Stimulated activated naive CD8-positive, alpha-beta T cell treated with anti-CD3 and anti-CD28 coated beads, Interleukin-15, Interleukin-2, amounts not matched to agents 100 ng/mL and 50 ng/mL, for 24 hours (primary cell): ENCODE results near the gene RREB1.
A peak's percentile ranks its signal among the peaks of the same experiment; 100 is the strongest.

Experiments
- H3K27ac Mint-ChIP-seq: one replicate; pipeline ENCODE4 v1.8.0; 2021; ENCODE audit warnings: mild to moderate bottlenecking, mixed read lengths
- H3K27me3 Mint-ChIP-seq: one replicate; pipeline ENCODE4 v1.8.0; 2021; ENCODE audit warnings: mixed read lengths
- H3K36me3 Mint-ChIP-seq: one replicate; pipeline ENCODE4 v1.8.0; 2021; ENCODE audit warnings: low read depth, mixed read lengths
- H3K4me1 Mint-ChIP-seq: one replicate; pipeline ENCODE4 v1.8.0; 2021; ENCODE audit warnings: low read depth, mixed read lengths
- H3K4me3 Mint-ChIP-seq: one replicate; pipeline ENCODE4 v1.8.0; 2021; ENCODE audit warnings: mild to moderate bottlenecking, mixed read lengths
- H3K9me3 Mint-ChIP-seq: one replicate; pipeline ENCODE4 v1.8.0; 2021; ENCODE audit warnings: mixed read lengths

The RREB1 gene

GRCh38 chr6:7126754-7127153, 19.0 kb downstream of the RREB1 start:
- H3K9me3 Mint-ChIP-seq, result no peaks in the 10 kb centered on the region
- H3K36me3 Mint-ChIP-seq, result peaks cover 44% of the 10 kb centered on the region
- H3K27me3 Mint-ChIP-seq, result no peaks in the 10 kb centered on the region
- peaks cover 74% of the 10 kb centered on the region for H3K4me1 Mint-ChIP-seq
- H3K4me3 Mint-ChIP-seq, result no peak overlapping the region
- H3K27ac Mint-ChIP-seq, result no peak overlapping the region

- Mint-ChIP-seq H3K27ac (no peak overlapping the region), H3K36me3 (peaks cover 43% of the 10 kb centered on the region), H3K4me1 (peaks cover 81% of the 10 kb centered on the region), H3K4me3 (no peak overlapping the region), H3K27me3 (no peaks in the 10 kb centered on the region), H3K9me3 (no peaks in the 10 kb centered on the region)
Observed at GRCh38 chr6:7127680-7128079, 19.9 kb downstream of the RREB1 start.

- peak overlapping the region; percentile 37 for H3K4me3 Mint-ChIP-seq
Observed at GRCh38 chr6:7129360-7129759, 21.6 kb downstream of the RREB1 start.

GRCh38 chr6:7129784-7130569, 22.2 kb downstream of the RREB1 start:
- Mint-ChIP-seq H3K27me3 (no peaks in the 10 kb centered on the region), H3K9me3 (no peaks in the 10 kb centered on the region), H3K4me3 (peak overlapping the region; percentile 37), H3K27ac (peak overlapping the region; percentile 53), H3K36me3 (peaks cover 34% of the 10 kb centered on the region), H3K4me1 (peaks cover 89% of the 10 kb centered on the region)

More at GRCh38 chr6:7129360-7129759, 21.6 kb downstream of the RREB1 start:
- Mint-ChIP-seq H3K27me3 (no peaks in the 10 kb centered on the region), H3K36me3 (peaks cover 40% of the 10 kb centered on the region), H3K27ac (peak overlapping the region; percentile 62), H3K4me1 (peaks cover 90% of the 10 kb centered on the region), H3K9me3 (no peaks in the 10 kb centered on the region)

DNA sequence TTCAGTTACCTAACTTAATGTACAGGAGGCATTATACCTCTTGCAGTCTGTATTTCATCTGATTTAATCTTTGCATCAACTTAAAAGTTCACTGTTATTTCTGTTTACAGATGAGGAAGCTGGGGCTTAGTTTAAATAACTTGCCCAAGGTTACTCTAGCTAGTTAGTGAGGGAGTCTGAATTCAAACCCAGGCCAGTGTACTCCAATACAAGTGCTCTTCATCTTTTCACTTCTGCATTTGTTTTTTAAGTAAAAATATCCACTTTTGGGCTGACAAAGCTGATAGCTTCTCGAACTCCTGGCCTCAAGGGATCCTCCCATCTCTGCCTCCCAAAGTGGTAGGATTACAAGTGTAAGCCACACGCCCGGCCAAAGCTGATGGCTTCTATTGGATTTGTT, 23.6 kb downstream of the RREB1 start:
- Mint-ChIP-seq H3K9me3 (no peaks in the 10 kb centered on the region), H3K27me3 (no peaks in the 10 kb centered on the region), H3K4me1 (peaks cover 92% of the 10 kb centered on the region), H3K4me3 (no peak overlapping the region), H3K27ac (no peak overlapping the region), H3K36me3 (peaks cover 26% of the 10 kb centered on the region)

- Mint-ChIP-seq H3K9me3 (no peaks in the 10 kb centered on the region), H3K27me3 (no peaks in the 10 kb centered on the region), H3K4me1 (peaks cover 92% of the 10 kb centered on the region), H3K27ac (no peak overlapping the region), H3K36me3 (peaks cover 25% of the 10 kb centered on the region), H3K4me3 (no peak overlapping the region)
Observed at GRCh38 chr6:7132398-7133035, 24.8 kb downstream of the RREB1 start.

- Mint-ChIP-seq H3K4me3 (peak overlapping the region; percentile 30), H3K36me3 (peaks cover 22% of the 10 kb centered on the region), H3K4me1 (peaks cover 92% of the 10 kb centered on the region), H3K9me3 (no peaks in the 10 kb centered on the region), H3K27me3 (no peaks in the 10 kb centered on the region), H3K27ac (peak overlapping the region; percentile 81)
Observed at GRCh38 chr6:7134999-7135745, 27.4 kb downstream of the RREB1 start.

DNA sequence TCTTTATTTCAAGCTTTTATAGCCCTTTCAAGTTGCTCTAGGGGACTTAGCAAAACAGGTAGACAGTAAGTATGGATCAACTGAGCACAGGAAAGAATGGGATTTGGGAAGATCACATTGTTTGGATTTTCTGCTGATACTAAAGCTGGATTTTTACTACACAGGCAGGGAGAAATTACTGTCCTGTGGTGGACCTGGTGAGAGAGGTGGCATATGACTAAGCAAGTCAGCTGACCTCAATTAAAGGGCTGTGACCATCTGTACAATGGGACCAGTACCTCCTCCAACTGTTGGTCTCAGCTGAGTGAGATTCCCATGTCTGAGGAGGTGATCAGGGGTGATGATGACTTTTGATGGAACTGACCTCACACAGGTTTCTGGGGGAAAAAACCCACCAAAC, 28.0 kb downstream of the RREB1 start:
- no peaks in the 10 kb centered on the region for H3K9me3 Mint-ChIP-seq
- H3K27ac Mint-ChIP-seq, result peak overlapping the region; percentile 81
- peaks cover 93% of the 10 kb centered on the region for H3K4me1 Mint-ChIP-seq
- H3K4me3 Mint-ChIP-seq, result no peak overlapping the region
- no peaks in the 10 kb centered on the region for H3K27me3 Mint-ChIP-seq
- H3K36me3 Mint-ChIP-seq, result peaks cover 18% of the 10 kb centered on the region

GRCh38 chr6:7136859-7137334, 29.1 kb downstream of the RREB1 start:
- Mint-ChIP-seq H3K27me3 (no peaks in the 10 kb centered on the region), H3K4me3 (peak overlapping the region; percentile 72), H3K9me3 (no peaks in the 10 kb centered on the region), H3K4me1 (peaks cover 92% of the 10 kb centered on the region), H3K27ac (peak overlapping the region; percentile 93), H3K36me3 (peaks cover 11% of the 10 kb centered on the region)

DNA sequence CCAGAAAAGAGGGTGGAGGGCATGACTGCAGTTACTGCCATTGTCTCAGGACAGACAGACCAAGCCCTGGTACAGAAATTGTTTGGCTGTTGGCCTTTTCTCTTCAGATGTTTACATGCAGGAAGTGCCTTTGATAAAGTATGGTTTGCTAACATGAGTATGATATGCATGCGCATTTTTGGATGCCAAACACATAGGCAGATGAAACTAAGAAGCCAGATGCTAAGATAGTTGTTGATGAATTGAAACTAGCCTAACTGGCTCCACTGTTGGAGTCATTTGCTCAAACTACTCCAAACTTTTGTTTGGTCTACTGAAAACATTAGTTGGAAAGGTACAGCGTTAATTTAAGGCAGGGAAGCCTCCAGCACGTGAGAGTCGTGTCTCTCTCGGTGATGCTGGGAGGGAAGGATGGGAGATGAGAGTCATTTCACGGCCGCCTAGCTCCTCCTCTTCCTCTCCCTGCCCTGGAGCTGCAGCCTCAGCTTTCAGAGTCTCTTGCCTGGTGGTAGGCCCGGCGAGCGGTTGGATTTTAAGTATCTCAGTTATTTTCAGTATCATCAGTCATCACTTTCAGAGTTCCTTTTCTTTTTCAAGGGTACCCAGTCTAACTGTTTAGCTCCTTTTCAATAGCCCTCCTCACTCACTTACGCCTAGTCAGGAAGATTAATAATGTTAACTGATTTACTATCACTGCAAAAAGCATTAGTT, 29.7 kb downstream of the RREB1 start:
- no peaks in the 10 kb centered on the region for H3K9me3 Mint-ChIP-seq
- no peaks in the 10 kb centered on the region for H3K27me3 Mint-ChIP-seq
- H3K4me3 Mint-ChIP-seq, result peak overlapping the region; percentile 72
- H3K27ac Mint-ChIP-seq, result peak overlapping the region; percentile 93
- H3K4me1 Mint-ChIP-seq, result peaks cover 92% of the 10 kb centered on the region
- H3K36me3 Mint-ChIP-seq, result peaks cover 8% of the 10 kb centered on the region

DNA sequence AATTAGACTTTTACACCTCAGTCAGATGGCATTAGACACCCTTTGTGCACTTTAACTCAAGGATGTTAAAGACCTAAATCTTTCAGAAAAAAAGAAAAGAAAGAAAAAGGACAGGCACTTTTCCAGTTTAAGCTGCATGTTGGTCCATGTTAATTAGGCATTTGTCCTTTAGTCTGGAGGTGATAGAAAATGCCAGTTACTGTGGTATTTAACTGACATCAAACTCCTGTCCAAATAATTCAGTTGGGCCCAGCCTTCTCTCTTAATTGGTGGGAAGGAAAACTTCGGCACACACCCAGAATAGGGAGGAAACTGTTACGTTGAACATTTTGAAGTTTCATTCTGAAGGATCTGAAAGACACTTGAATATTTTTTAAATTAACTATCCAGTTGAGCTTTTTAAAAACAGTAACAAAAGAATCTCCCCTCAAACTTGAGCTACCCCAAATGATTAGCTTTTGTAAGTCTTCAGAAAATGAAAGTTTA, 30.3 kb downstream of the RREB1 start:
- H3K27me3 Mint-ChIP-seq, result no peaks in the 10 kb centered on the region
- peaks cover 4% of the 10 kb centered on the region for H3K36me3 Mint-ChIP-seq
- H3K4me1 Mint-ChIP-seq, result peaks cover 92% of the 10 kb centered on the region
- H3K9me3 Mint-ChIP-seq, result no peaks in the 10 kb centered on the region
- peak overlapping the region; percentile 72 for H3K4me3 Mint-ChIP-seq
- H3K27ac Mint-ChIP-seq, result peak overlapping the region; percentile 93

DNA sequence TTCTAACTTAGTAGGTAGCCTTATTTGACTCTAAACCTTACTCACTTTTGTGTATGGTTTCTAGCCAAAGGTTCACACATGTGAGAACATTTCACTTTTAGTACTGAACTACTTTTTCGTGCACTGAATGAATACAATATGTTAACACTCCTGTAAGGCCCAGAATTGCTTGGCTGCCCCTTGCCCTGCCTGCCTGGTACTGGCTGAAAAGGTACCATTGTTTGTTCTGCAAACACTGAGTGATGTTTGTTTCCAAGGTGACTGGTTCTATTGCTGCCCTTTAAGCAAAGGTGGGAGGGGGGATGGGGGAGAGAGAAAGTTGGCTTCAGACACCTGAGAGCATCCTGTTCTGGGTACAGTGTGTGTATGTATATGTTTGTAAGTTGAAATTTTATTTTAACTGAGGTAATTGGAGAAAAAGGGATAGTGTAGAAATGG, 31.2 kb downstream of the RREB1 start:
- peaks cover 92% of the 10 kb centered on the region for H3K4me1 Mint-ChIP-seq
- peak overlapping the region; percentile 7 for H3K4me3 Mint-ChIP-seq
- H3K36me3 Mint-ChIP-seq, result peaks cover 3% of the 10 kb centered on the region

GRCh38 chr6:7139835-7140470, 32.2 kb downstream of the RREB1 start:
- Mint-ChIP-seq H3K27ac (peak overlapping the region; percentile 86), H3K36me3 (peaks cover 3% of the 10 kb centered on the region), H3K4me1 (peaks cover 91% of the 10 kb centered on the region), H3K27me3 (no peaks in the 10 kb centered on the region), H3K9me3 (no peaks in the 10 kb centered on the region), H3K4me3 (peak overlapping the region; percentile 83)

More for the DNA sequence above, 31.2 kb downstream of the RREB1 start:
- peak overlapping the region; percentile 80 for H3K27ac Mint-ChIP-seq
- H3K9me3 Mint-ChIP-seq, result no peaks in the 10 kb centered on the region
- no peaks in the 10 kb centered on the region for H3K27me3 Mint-ChIP-seq
